B cell (primary cell): ENCODE results near the gene PRKN.

Source experiments
- EZH2 ChIP-seq: IDR thresholded peaks from 2 replicates; pipeline ENCODE4 v1.6.1; 2012; ENCODE audit warnings: borderline replicate concordance, low read depth, mild to moderate bottlenecking, moderate library complexity, low read length; ENCODE audit not compliant: insufficient read depth, poor library complexity, severe bottlenecking
- TF ChIP-seq, protein P1 (sequence below): fragments of 200-600 bp; IDR thresholded peaks from one replicate; pipeline ENCODE4 v1.8.0; 2022; ENCODE audit warnings: antibody characterized with exemption, mild to moderate bottlenecking

DNA sequence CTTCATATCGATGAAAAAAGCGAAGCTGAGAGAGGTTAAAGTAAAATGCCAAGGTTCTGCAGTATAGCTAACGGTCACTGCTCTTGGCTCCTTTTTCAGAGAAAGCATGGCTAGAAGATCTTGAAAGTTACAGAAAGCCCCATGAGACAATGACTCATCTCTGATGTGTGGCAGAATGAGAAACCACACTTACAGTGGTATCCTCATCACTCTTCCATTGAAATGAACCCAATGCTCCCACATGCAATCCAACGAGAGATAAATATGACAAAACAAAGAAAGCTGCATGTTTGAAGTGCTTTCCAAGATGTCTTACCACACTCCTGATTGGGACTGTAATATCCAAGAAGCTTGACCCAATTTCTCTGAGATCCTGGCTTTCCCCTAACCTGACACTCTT lies 694.9 kb downstream of the PRKN start:
- TF ChIP-seq, protein P1, sequence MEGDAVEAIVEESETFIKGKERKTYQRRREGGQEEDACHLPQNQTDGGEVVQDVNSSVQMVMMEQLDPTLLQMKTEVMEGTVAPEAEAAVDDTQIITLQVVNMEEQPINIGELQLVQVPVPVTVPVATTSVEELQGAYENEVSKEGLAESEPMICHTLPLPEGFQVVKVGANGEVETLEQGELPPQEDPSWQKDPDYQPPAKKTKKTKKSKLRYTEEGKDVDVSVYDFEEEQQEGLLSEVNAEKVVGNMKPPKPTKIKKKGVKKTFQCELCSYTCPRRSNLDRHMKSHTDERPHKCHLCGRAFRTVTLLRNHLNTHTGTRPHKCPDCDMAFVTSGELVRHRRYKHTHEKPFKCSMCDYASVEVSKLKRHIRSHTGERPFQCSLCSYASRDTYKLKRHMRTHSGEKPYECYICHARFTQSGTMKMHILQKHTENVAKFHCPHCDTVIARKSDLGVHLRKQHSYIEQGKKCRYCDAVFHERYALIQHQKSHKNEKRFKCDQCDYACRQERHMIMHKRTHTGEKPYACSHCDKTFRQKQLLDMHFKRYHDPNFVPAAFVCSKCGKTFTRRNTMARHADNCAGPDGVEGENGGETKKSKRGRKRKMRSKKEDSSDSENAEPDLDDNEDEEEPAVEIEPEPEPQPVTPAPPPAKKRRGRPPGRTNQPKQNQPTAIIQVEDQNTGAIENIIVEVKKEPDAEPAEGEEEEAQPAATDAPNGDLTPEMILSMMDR: no peak
- no peak for TF ChIP-seq EZH2
